HFFc6 (cell line): Measurements from ENCODE around the gene MOB1A. TPM values are rescaled to one million over a fixed set of nuclear protein-coding genes. Genes with fewer than 3 reads are reported as not detected.

Source experiments
- DNase-seq: peaks from one replicate; pipeline ENCODE4 v3.0.0-alpha.2; 2018
- H3K27ac Mint-ChIP-seq: 2 replicates; pipeline ENCODE4 v1.8.0; 2020; ENCODE audit warnings: mild to moderate bottlenecking, mixed read lengths
- H3K27me3 Mint-ChIP-seq: 2 replicates; pipeline ENCODE4 v1.8.0; 2021; ENCODE audit warnings: mild to moderate bottlenecking, moderate library complexity, mixed read lengths; ENCODE audit not compliant: insufficient read depth
- H3K36me3 Mint-ChIP-seq: 2 replicates; pipeline ENCODE4 v1.8.0; 2021; ENCODE audit warnings: low read depth, mixed read lengths
- H3K4me1 Mint-ChIP-seq: 2 replicates; pipeline ENCODE4 v1.8.0; 2020; ENCODE audit warnings: low read depth, mixed read lengths
- H3K4me3 Mint-ChIP-seq: 2 replicates; pipeline ENCODE4 v1.8.0; 2020; ENCODE audit warnings: mild to moderate bottlenecking, moderate library complexity, mixed read lengths
- H3K9me3 Mint-ChIP-seq: 2 replicates; pipeline ENCODE4 v1.8.0; 2020; ENCODE audit warnings: mild to moderate bottlenecking, mixed read lengths
- total RNA-seq, 6 experiments: library from RNA; stranded (reverse); fragmentation: NEBNext Ultra II Directional; extraction: Animal tissue kit (Norgen Biotek cat#: 25700); gene quantifications; 2 replicates in 1 of 6; 3 replicates in 5 of 6; pipeline ENCODE4 v1.2.3, GENCODE V29; 2021
- TF ChIP-seq, protein P1 (sequence below): fragments of 200-600 bp; sonication (generic); IDR thresholded peaks from 2 replicates; pipeline ENCODE4 v1.5.0; 2021; ENCODE audit warnings: antibody characterized with exemption, mild to moderate bottlenecking

Gene MOB1A
- total RNA-seq, 6 experiments from 2014 or later = 95.4 to 121 (median 112) TPM

GRCh38 chr2:74162951-74163350 lies 15.7 kb downstream of the MOB1A start:
- Mint-ChIP-seq H3K27me3 (peaks cover 2% of the 10 kb centered on the region; the same call in 1 of the 2 replicates), H3K9me3 (no peaks in the 10 kb centered on the region), H3K4me3 (no peak overlapping the region), H3K27ac (no peak overlapping the region), H3K36me3 (peaks cover 31% of the 10 kb centered on the region), H3K4me1 (no peaks in the 10 kb centered on the region)
- no peak for DNase-seq
- TF ChIP-seq, protein P1, sequence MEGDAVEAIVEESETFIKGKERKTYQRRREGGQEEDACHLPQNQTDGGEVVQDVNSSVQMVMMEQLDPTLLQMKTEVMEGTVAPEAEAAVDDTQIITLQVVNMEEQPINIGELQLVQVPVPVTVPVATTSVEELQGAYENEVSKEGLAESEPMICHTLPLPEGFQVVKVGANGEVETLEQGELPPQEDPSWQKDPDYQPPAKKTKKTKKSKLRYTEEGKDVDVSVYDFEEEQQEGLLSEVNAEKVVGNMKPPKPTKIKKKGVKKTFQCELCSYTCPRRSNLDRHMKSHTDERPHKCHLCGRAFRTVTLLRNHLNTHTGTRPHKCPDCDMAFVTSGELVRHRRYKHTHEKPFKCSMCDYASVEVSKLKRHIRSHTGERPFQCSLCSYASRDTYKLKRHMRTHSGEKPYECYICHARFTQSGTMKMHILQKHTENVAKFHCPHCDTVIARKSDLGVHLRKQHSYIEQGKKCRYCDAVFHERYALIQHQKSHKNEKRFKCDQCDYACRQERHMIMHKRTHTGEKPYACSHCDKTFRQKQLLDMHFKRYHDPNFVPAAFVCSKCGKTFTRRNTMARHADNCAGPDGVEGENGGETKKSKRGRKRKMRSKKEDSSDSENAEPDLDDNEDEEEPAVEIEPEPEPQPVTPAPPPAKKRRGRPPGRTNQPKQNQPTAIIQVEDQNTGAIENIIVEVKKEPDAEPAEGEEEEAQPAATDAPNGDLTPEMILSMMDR = no peak

DNA sequence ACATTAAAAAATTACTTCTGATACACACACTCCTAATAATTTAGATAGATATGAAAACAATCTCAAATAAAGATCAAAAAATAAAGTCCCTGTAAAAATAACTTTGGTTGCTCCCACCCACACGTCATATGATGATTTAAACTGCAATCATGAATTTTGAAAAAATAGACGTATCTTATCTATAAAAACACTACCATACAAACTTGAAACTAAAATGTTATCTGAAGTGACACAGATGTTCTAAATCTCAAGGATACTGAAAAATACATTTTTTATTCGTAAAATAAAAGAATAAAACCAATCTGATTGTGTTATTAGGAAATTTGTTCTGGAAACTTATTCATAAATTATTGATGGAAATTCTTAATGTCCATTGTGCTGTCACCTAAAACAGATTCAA lies 22.8 kb downstream of the MOB1A start:
- Mint-ChIP-seq H3K9me3 (no peaks in the 10 kb centered on the region), H3K4me1 (no peaks in the 10 kb centered on the region), H3K4me3 (no peak overlapping the region), H3K36me3 (peaks cover 26% of the 10 kb centered on the region), H3K27me3 (peaks cover 1% of the 10 kb centered on the region; the same call in 1 of the 2 replicates), H3K27ac (no peak overlapping the region)
- TF ChIP-seq, protein P1 = no peak
- DNase-seq = no peak

DNA sequence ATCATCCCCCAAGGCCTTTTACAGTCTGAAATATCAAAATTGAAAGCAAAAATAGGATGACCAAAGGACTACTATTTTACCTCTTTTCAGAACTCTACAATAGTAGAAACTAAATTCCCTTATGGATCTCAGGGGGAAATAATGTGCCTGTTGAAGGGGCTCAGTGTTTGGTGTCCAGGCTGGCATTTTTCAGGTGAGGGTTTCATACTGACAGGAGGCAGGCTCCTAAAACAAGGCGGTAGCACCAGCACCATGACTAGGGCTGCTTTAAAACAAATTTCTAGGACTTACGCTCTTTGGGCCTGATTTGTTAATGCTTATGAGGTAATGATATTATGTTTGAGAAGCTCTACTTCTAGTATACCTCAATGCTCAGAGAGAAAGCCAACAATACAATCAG lies 25.7 kb downstream of the MOB1A start:
- TF ChIP-seq, protein P1 = no peak
- Mint-ChIP-seq H3K9me3 (no peaks in the 10 kb centered on the region), H3K27ac (no peak overlapping the region), H3K36me3 (peaks cover 23% of the 10 kb centered on the region), H3K4me3 (no peak overlapping the region), H3K27me3 (peaks cover under 1% of the 10 kb centered on the region; the same call in 1 of the 2 replicates), H3K4me1 (no peaks in the 10 kb centered on the region)
- no peak for DNase-seq

- Mint-ChIP-seq H3K9me3 (no peaks in the 10 kb centered on the region), H3K36me3 (peaks cover 11% of the 10 kb centered on the region; the same call in 1 of the 2 replicates), H3K27me3 (no peaks in the 10 kb centered on the region), H3K4me3 (no peak overlapping the region), H3K4me1 (no peaks in the 10 kb centered on the region), H3K27ac (no peak overlapping the region; the same call in 1 of the 2 replicates)
- DNase-seq = no peak
- TF ChIP-seq, protein P1 = no peak
Observed at GRCh38 chr2:74149570-74150319, 28.9 kb downstream of the MOB1A start.

DNA sequence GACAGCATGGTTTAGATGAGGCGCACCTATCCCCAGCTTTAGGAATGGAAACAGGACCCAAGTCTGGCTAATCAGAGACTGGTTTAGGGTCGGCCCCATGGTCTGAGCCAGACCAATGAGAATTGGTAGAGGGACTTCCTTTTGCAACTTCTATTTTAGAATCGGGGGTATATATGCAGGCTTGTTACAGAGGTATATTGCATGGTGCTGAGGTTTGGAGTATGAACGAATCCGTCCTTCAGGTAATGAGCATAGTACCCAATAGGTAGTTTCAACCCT lies 29.5 kb downstream of the MOB1A start:
- Mint-ChIP-seq H3K4me3 (no peak overlapping the region), H3K36me3 (peaks cover 11% of the 10 kb centered on the region; the same call in 1 of the 2 replicates)

More for the DNA sequence above, 29.5 kb downstream of the MOB1A start:
- Mint-ChIP-seq H3K9me3 (no peaks in the 10 kb centered on the region), H3K27me3 (no peaks in the 10 kb centered on the region), H3K4me1 (no peaks in the 10 kb centered on the region), H3K27ac (no peak overlapping the region)
- no peak for DNase-seq
- TF ChIP-seq, protein P1 = no peak
